WERI-Rb-1 (cell line): Measurements from ENCODE around the gene KCNMA1.

ENCODE experiments used
- DNase-seq: peaks from one replicate; pipeline ENCODE4 v3.0.0-alpha.2; 2020
- H3K27ac ChIP-seq: fragments of 250-450 bp; sonication (Bioruptor Pico); 2 replicates; pipeline ENCODE4 v1.5.1; 2020; ENCODE audit warnings: mild to moderate bottlenecking, moderate library complexity
- H3K27me3 ChIP-seq: fragments of 250-450 bp; sonication (Bioruptor Pico); 2 replicates; pipeline ENCODE4 v1.5.1; 2021; ENCODE audit warnings: mild to moderate bottlenecking, low read depth, moderate library complexity; ENCODE audit not compliant: insufficient read depth, severe bottlenecking
- H3K36me3 ChIP-seq: fragments of 250-450 bp; sonication (Bioruptor Pico); 2 replicates; pipeline ENCODE4 v1.5.1; 2020; ENCODE audit warnings: mild to moderate bottlenecking, moderate library complexity
- H3K4me3 ChIP-seq: 2 replicates; pipeline ENCODE4 v1.5.1; 2011; ENCODE audit warnings: low read depth, mild to moderate bottlenecking, control low read depth, low read length
- H3K9me3 ChIP-seq: fragments of 250-450 bp; sonication (Bioruptor Pico); 2 replicates; pipeline ENCODE4 v1.5.1; 2021; ENCODE audit warnings: mild to moderate bottlenecking, moderate library complexity; ENCODE audit not compliant: severe bottlenecking
- TF ChIP-seq, protein P1 (sequence below): IDR thresholded peaks from 2 replicates; pipeline ENCODE4 v1.5.1; 2011; ENCODE audit warnings: low read depth, mild to moderate bottlenecking, control low read depth, inconsistent platforms, low read length

The KCNMA1 gene

DNA sequence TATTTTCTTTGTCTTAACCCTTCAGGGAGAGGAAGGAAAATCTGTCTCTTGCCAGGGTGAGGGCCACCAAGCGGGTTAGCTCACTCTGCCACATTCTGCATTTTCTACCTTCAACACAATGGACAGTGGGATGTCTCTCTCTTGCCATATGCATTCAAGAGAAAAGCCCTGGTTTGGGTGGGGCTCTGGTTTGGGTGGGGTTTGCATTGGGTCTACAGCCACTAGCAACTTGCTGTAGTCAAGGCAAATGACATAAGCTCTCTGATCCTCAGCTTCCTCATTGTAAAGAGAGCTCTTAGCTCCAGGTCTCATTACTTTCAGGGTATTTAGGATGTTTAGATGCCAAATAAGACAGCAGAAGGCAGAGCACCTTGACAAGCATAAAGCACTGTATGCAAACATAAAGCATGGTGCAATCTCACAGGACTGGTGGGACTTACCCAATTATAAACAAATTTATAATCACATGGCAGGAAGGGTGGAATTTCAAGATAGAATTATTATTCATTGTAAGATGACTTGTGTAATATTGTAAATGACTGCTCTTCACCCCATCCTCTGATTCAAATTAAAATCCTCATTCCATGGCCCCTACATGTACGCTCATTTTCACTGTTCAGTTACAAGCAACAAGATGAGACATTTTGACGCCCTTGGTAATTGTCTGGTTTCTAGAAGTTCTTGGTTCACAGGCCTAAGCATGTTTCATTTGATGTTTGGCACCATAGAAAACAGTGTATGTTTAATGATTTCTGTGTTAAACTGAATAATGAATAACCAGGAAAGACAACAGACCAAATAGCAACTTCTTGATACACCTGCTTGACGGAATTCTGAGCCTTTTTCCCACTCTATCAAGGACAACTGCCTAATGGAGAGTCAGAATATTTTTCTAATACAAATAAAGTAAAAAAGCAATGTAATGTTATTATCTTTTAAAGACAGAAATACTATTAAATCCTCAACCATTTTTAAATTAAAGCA lies 258.9 kb downstream of the KCNMA1 start:
- TF ChIP-seq, protein P1, sequence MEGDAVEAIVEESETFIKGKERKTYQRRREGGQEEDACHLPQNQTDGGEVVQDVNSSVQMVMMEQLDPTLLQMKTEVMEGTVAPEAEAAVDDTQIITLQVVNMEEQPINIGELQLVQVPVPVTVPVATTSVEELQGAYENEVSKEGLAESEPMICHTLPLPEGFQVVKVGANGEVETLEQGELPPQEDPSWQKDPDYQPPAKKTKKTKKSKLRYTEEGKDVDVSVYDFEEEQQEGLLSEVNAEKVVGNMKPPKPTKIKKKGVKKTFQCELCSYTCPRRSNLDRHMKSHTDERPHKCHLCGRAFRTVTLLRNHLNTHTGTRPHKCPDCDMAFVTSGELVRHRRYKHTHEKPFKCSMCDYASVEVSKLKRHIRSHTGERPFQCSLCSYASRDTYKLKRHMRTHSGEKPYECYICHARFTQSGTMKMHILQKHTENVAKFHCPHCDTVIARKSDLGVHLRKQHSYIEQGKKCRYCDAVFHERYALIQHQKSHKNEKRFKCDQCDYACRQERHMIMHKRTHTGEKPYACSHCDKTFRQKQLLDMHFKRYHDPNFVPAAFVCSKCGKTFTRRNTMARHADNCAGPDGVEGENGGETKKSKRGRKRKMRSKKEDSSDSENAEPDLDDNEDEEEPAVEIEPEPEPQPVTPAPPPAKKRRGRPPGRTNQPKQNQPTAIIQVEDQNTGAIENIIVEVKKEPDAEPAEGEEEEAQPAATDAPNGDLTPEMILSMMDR, result no peak
- Histone ChIP-seq H3K36me3 (no peaks in the 10 kb centered on the region), H3K9me3 (no peaks in the 10 kb centered on the region), H3K27me3 (no peaks in the 10 kb centered on the region), H3K27ac (no peak overlapping the region), H3K4me3 (no peak overlapping the region)
- no peak for DNase-seq

DNA sequence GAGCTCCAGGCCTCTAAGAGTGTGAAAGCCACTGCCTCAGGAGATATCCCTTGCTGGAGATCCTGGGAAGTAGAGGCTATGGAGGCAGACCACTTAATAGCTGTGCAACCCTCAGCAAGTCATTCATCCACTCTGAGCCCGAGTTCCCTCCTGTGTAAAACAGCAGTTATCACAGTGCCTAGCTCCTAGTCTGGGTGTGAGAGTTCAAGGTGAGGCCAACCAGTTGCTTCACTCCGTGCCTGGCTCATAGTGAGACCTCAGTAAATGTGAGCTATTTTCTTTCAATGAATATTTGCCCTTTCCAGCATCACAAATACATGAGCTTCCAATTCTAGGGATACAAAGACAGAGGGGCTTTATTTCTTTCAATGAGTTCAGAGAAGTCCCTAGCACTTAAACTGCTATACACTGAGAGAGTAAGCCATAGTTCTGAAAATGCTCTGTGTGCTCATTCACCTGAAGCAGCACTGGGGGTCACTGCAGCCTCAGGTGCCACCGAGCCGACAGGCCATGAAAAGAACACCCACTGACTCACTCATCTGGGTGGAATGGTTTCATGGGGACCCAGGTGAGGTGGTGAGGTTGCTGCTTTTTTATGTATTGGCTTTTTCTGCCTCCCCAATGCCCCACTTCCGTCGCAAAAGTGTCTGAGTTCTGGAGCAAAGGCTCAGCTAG lies 259.8 kb downstream of the KCNMA1 start:
- TF ChIP-seq, protein P1, result peak; percentile 45; the same call in 1 of the 2 replicates
- Histone ChIP-seq H3K27me3 (no peaks in the 10 kb centered on the region), H3K4me3 (no peak overlapping the region), H3K36me3 (no peaks in the 10 kb centered on the region), H3K27ac (no peak overlapping the region), H3K9me3 (no peaks in the 10 kb centered on the region)
- DNase-seq, result peak; percentile 30

DNA sequence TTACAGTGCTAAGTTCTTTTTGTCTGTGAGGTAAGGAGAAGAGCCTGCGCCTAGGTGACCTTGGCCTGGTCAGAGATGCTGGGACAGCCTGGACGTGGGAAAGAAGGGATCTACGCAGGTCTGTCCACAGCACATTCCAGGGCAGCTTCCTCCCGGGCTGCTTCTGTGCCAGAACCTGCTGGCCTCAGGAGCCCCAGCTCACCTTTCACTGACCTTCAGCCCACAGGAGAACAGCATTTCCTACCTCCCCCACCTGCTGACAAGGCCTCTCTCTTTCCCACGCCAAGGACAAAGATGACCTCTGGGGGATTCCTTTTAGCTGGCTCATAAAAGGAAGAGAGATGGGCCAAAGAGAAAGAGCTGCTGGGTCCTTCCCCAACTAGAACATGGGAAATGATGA lies 260.6 kb downstream of the KCNMA1 start:
- Histone ChIP-seq H3K27ac (no peak overlapping the region), H3K27me3 (no peaks in the 10 kb centered on the region)
- TF ChIP-seq, protein P1, result no peak

DNA sequence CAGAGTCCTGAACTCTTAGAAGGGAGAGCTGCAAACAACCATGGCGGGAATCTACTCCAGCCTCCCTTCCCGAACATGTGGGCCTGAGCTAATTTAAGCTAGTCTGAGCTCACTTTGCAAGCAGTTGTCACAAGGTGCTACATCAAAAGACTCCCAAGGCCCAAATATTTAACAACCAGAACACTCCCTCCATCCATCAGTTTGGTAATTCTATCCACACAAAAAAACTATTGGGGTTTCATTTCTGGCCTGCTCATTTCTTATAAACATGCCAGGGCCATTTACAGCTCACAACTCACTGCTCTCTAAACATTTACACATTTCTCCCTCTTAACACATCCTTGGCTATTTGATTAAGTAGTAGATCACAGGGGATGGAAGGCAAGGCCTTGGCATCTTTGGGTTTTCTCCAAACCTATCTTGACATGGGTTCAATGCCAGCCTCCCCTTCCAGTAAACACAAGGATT lies 263.4 kb downstream of the KCNMA1 start:
- H3K4me3 ChIP-seq, result no peak overlapping the region
- no peak for DNase-seq
- H3K27me3 ChIP-seq, result no peaks in the 10 kb centered on the region
- H3K27ac ChIP-seq, result no peak overlapping the region
- no peaks in the 10 kb centered on the region for H3K36me3 ChIP-seq
- TF ChIP-seq, protein P1, result no peak
- no peaks in the 10 kb centered on the region for H3K9me3 ChIP-seq

More for the DNA sequence above, 260.6 kb downstream of the KCNMA1 start:
- no peak for DNase-seq
- Histone ChIP-seq H3K9me3 (no peaks in the 10 kb centered on the region), H3K36me3 (no peaks in the 10 kb centered on the region), H3K4me3 (no peak overlapping the region)

DNA sequence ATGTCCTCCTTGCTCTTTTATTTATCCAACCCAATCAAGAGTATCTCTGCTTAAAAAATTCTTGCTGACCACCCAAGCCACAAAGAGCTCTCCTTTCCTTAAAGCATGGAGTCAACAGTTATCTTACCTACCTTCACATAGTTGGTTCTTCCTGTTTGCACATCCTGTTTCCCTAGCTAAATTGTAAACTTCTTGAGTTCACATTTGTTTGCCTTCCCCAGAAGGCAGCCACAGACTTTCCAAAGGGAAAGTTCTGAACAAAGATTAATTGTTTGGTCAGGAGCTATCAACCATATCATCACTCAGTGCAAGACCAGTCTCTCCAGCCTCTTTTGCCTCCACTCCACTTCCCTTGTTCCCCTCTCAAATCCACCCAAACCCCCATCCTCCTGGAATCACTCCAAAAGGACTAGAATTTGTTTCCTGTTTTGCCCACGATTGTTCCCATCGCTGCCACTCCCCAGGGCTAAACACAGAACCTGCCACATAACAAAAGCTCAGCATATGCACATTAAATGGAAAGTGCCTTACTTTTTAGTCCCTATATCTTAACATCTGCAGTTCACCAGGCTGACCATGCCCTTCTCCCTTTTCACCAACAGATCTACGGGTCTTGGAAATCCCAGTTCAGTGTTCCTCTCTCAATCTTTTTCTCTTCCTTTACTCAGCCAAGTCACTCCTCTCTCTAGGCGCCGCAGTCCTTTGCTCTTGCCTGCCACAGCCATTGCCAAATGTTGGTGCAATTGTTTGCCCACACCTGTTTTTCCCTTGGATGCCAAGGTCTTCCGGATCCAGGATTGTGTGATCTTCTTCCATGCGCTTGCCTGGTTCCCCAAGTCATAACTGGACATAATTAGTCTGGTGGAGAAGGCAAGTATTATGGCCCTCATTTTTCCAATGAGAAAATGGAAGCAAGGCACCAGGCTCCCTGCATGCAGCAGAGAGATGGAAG lies 265.5 kb downstream of the KCNMA1 start:
- H3K27me3 ChIP-seq, result no peaks in the 10 kb centered on the region
- no peak overlapping the region for H3K27ac ChIP-seq
- DNase-seq, result no peak
- no peaks in the 10 kb centered on the region for H3K9me3 ChIP-seq
- no peak overlapping the region for H3K4me3 ChIP-seq
- TF ChIP-seq, protein P1, result no peak
- no peaks in the 10 kb centered on the region for H3K36me3 ChIP-seq
